Neural progenitor cell (in vitro differentiated cells): Measurements from ENCODE around the gene TVP23B.
"Not testable (repeated sequence)": the region's sequence is repeated elsewhere in the genome, so short reads cannot be mapped to it uniquely, and the experiment has no call there.

ENCODE experiments used
- CTCF ChIP-seq: fragments of 200-600 bp; sonication (generic); IDR thresholded peaks from 2 replicates; pipeline ENCODE4 v1.5.1; 2017; ENCODE audit warnings: antibody characterized with exemption, mild to moderate bottlenecking
- EZH2 ChIP-seq: fragments of 200-600 bp; sonication (generic); IDR thresholded peaks from 2 replicates; pipeline ENCODE4 v1.6.1; 2017; ENCODE audit warnings: antibody characterized with exemption, mild to moderate bottlenecking, moderate library complexity
- EZH2phosphoT487 ChIP-seq: fragments of 200-600 bp; sonication (generic); IDR thresholded peaks from 2 replicates; pipeline ENCODE4 v1.6.1; 2017; ENCODE audit warnings: antibody characterized with exemption

GRCh38 chr17:18732438-18732837 lies 48.5 kb upstream of the TVP23B start:
- not testable (repeated sequence) for TF ChIP-seq CTCF, EZH2, EZH2phosphoT487
